ENCODE data around the gene SEPHS2. TPM values are rescaled to one million over a fixed set of nuclear protein-coding genes. Genes with fewer than 3 reads are reported as not detected.
A peak's percentile ranks its signal among the peaks of the same experiment; 100 is the strongest.

Gene SEPHS2
- total RNA-seq, 1 experiment from 2014 or later = 51.9 TPM

DNA sequence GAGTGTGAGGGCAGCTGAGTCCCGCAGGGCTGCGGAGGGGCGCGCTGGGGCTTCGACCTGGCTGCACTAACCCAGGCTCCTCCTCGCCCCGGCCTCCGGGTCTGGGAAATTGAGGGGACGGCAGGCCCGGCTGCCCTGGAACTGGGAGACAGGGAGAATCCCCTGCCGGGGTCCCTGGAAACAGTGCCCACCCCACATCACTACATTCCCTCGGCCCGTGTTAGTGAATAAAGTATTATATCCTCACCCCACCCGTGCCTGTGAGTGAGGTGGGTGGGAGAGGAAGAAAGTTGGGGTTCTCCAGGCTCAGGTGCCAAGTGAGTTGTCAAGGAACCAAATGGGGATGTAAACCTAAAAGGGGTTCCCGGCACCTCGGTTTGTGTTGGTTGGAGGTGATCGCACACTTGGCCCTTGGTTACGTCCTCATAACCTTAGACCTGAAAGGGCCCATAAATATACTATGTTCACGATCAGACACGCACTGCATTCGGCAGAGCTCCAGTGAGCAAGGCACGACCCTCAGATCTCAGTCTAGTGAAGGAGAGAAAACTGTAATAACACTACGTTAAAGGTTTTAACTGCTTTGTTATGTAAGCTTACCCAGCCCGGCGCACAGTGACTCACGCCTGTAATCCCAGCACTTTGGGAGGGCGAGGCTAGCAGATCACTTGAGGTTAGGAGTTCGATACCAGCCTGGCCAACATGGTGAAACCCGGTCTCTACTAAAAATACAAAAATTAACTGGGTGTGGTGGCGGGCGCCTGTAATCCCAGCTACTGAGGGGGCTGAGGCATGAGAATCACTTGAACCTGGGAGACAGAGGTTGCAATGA lies 27.1 kb downstream of the SEPHS2 start:
- no TSS peak for BruUV-seq (replicated peaks)
- TF ChIP-seq, protein P1, sequence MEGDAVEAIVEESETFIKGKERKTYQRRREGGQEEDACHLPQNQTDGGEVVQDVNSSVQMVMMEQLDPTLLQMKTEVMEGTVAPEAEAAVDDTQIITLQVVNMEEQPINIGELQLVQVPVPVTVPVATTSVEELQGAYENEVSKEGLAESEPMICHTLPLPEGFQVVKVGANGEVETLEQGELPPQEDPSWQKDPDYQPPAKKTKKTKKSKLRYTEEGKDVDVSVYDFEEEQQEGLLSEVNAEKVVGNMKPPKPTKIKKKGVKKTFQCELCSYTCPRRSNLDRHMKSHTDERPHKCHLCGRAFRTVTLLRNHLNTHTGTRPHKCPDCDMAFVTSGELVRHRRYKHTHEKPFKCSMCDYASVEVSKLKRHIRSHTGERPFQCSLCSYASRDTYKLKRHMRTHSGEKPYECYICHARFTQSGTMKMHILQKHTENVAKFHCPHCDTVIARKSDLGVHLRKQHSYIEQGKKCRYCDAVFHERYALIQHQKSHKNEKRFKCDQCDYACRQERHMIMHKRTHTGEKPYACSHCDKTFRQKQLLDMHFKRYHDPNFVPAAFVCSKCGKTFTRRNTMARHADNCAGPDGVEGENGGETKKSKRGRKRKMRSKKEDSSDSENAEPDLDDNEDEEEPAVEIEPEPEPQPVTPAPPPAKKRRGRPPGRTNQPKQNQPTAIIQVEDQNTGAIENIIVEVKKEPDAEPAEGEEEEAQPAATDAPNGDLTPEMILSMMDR (IDR thresholded peaks at IDR 0.05; ENCODE audit: unreplicated experiment) = no peak
- Mint-ChIP-seq H3K36me3 (ENCODE audit: insufficient read depth, unreplicated experiment) (peaks cover 52% of the 10 kb centered on the region), H3K27me3 (ENCODE audit: insufficient read depth, unreplicated experiment) (no peaks in the 10 kb centered on the region), H3K4me3 (ENCODE audit: unreplicated experiment) (peak overlapping the region; percentile 25), H3K4me1 (ENCODE audit: insufficient read depth, unreplicated experiment) (peaks cover 4% of the 10 kb centered on the region), H3K9me3 (ENCODE audit: unreplicated experiment) (no peaks in the 10 kb centered on the region), H3K27ac (ENCODE audit: low read depth, unreplicated experiment) (no peak overlapping the region)
- ChIA-PET POLR2A (interaction anchor here (0.6 to 2.1 kb wide), 24 partner anchors 8 to 352 kb away, joined by 3 to 22 read pairs (median 5); partner anchors contain the start of genes CD2BP2, DCTPP1, FBRS and PRR14), CTCF (interaction anchor here (0.9 to 4.3 kb wide), 7 partner anchors 10 to 211 kb away, joined by 3 to 25 read pairs (median 4); partner anchors contain the start of genes DCTPP1 and ZNF48)
- no peak for DNase-seq (ENCODE audit: unreplicated experiment)
- intact Hi-C loops (cut with micrococcal nuclease) = no loop called here

- TF ChIP-seq, protein P1 (IDR thresholded peaks at IDR 0.05; ENCODE audit: unreplicated experiment) = no peak
- BruUV-seq (replicated peaks) = no TSS peak
- intact Hi-C loops (cut with micrococcal nuclease) = no loop called here
- peaks cover 49% of the 10 kb centered on the region for H3K36me3 Mint-ChIP-seq (ENCODE audit: insufficient read depth, unreplicated experiment)
- H3K27me3 Mint-ChIP-seq (ENCODE audit: insufficient read depth, unreplicated experiment) = no peaks in the 10 kb centered on the region
- peak overlapping the region; percentile 58 for H3K4me3 Mint-ChIP-seq (ENCODE audit: unreplicated experiment)
- H3K9me3 Mint-ChIP-seq (ENCODE audit: unreplicated experiment) = no peaks in the 10 kb centered on the region
- peak; percentile 74 for DNase-seq (ENCODE audit: unreplicated experiment)
- no peak overlapping the region for H3K27ac Mint-ChIP-seq (ENCODE audit: low read depth, unreplicated experiment)
- H3K4me1 Mint-ChIP-seq (ENCODE audit: insufficient read depth, unreplicated experiment) = peaks cover 4% of the 10 kb centered on the region
- CTCF ChIA-PET = interaction anchor here (0.9 to 1.8 kb wide), 6 partner anchors 9 to 211 kb away, joined by 3 to 8 read pairs (median 4); partner anchors contain the start of genes DCTPP1 and ZNF48
- POLR2A ChIA-PET = interaction anchor here (0.7 to 2.1 kb wide), 24 partner anchors 9 to 601 kb away, joined by 3 to 22 read pairs (median 5); partner anchors contain the start of genes CD2BP2, DCTPP1, FBRS and PRR14
These were observed 27.9 kb downstream of the SEPHS2 start for GRCh38 chr16:30417529-30418349.

- no peaks in the 10 kb centered on the region for H3K27me3 Mint-ChIP-seq (ENCODE audit: insufficient read depth, unreplicated experiment)
- no TSS peak for BruUV-seq (replicated peaks)
- no peaks in the 10 kb centered on the region for H3K9me3 Mint-ChIP-seq (ENCODE audit: unreplicated experiment)
- ChIA-PET POLR2A (interaction anchor here (0.7 to 2.1 kb wide), 18 partner anchors 8 to 600 kb away, joined by 3 to 22 read pairs (median 6); partner anchors contain the start of genes DCTPP1, PRR14, TBC1D10B and ZNF48), CTCF (interaction anchor here (0.7 to 1.8 kb wide), 7 partner anchors 8 to 280 kb away, joined by 3 to 8 read pairs (median 4); partner anchors contain the start of genes DCTPP1 and ZNF48)
- peaks cover 10% of the 10 kb centered on the region for H3K4me1 Mint-ChIP-seq (ENCODE audit: insufficient read depth, unreplicated experiment)
- no peak for DNase-seq (ENCODE audit: unreplicated experiment)
- H3K36me3 Mint-ChIP-seq (ENCODE audit: insufficient read depth, unreplicated experiment) = peaks cover 50% of the 10 kb centered on the region
- H3K4me3 Mint-ChIP-seq (ENCODE audit: unreplicated experiment) = no peak overlapping the region
- TF ChIP-seq, protein P1 (IDR thresholded peaks at IDR 0.05; ENCODE audit: unreplicated experiment) = no peak
- intact Hi-C loops (cut with micrococcal nuclease) = no loop called here
- no peak overlapping the region for H3K27ac Mint-ChIP-seq (ENCODE audit: low read depth, unreplicated experiment)
These were observed 28.8 kb downstream of the SEPHS2 start for GRCh38 chr16:30416624-30417528.

Data from MCF 10A (cell line).